GM21515 (cell line): ENCODE measurements around the gene DSC2.
"Not testable (repeated sequence)": the region's sequence is repeated elsewhere in the genome, so short reads cannot be mapped to it uniquely, and the experiment has no call there.

Experiments used
- ATAC-seq: cut with Tn5 transposase; IDR thresholded peaks from one replicate; pipeline ENCODE4 v1.9.1; 2021; ENCODE audit not compliant: unreplicated experiment

DSC2 gene

DNA sequence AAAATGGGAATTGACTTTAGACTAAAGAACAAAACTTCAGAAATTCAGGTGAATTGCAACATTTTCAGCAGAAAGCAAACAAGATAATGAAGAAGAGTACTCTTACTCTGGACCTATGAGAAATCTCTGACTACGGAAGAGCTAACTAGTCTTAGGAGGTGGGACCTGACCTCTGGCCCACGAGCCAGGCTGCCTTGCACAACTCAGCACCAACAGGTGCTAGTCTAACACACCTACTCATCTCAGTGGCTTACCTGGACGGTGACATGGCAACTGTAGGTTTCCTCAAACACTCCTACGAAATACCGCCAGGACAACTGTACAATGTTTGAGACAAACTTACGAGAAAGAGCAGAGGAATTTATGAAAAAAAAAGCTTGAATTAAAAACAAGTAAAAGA lies 56.6 kb downstream of the DSC2 start:
- no peak for ATAC-seq

DNA sequence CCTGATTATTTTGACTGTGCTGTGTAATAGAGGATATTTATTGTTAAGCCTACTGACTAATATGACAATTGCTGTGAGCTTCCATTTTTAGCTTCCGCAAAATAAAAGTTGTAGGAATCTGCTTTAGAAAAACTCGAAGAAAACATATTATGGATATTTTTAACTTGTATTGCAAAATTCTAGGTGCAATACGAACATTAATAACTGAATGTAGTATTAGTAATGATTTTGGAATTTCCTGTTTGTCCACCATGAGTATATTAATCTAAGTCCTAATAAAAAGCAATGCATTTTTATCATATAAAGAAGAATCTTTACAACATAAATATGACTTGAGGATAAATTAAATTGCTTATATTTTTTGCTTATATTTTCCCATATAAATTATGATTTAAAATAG lies 57.3 kb downstream of the DSC2 start:
- ATAC-seq: no peak

DNA sequence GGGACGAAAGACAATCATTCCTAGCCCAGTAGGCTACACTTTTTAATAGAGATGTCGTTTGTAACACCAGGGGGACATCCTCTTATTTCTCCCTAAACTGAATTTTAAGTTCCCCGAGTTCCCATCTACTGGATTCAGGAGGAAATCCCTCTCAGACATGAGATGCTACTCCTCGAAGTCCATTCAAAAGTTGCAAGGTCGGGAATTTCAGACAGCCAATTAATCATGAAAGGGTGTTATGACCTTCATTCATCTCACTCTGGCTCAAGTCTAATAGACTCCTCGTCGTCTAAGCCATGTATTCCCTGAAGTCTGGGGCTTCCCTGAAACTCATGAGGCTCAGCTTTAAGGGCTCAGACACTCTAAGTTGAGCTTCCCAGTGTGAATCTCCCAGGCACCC lies 58.5 kb downstream of the DSC2 start:
- ATAC-seq: no peak

DNA sequence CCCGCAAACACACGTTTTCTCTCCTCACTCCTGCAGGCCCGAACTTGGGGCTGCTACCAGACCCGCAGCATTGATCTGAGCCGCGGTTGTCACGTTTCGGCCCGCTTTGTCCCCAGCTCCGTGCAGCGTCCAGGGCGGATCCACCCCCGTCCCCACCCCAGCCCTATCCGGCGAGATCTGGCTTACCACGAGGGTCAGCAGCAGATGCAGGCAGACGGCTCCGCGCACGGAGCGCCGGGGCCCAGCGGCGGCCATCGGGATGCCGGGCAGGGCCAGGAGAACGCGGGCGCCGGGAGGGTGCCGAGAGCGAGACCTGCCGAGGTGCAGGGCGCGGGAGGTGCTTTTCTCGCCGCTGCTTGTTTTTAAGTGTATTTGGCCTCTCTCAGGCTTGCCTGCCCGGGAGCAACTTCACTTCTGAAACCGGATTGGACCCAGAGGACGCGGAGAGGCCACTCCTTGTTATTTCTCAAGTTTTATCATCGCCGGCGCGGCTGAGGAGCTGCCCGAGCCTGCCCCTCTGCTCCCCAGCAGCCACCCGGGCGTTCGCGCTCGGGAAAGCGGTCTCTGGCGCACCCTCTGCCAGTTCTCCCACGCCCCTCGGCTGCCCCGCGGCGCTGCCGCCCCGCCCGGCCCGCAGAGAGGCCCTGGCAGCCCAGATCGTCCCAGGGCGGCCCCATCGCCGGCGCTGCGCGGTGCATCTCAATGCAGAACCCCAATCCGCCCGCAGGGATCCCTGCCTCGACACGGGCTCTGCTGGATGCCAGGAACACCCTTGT lies 59.6 kb downstream of the DSC2 start, which contains the start of gene DSC3:
Gene DSC3, minus strand, starts transcription at position 337 of the 776 bp plus-strand sequence. Its CDS starts 82 bp downstream, at position 255.
- no peak for ATAC-seq

DNA sequence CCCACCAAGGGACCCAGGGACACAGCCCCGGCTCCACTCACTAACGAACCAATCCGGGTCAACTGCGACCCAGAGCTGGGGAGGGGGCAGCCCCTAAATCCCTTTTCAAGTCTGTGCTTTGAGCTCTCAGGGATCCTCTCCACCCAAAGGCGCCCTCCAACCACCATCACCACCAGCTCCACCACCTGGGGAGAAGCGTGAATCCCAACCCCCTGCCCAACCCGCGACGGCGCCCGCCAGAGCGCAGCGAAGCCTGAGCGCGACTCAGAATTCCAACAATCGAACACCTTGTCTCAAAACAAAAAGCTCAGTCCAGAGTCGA lies 60.2 kb downstream of the DSC2 start:
- no peak for ATAC-seq

DNA sequence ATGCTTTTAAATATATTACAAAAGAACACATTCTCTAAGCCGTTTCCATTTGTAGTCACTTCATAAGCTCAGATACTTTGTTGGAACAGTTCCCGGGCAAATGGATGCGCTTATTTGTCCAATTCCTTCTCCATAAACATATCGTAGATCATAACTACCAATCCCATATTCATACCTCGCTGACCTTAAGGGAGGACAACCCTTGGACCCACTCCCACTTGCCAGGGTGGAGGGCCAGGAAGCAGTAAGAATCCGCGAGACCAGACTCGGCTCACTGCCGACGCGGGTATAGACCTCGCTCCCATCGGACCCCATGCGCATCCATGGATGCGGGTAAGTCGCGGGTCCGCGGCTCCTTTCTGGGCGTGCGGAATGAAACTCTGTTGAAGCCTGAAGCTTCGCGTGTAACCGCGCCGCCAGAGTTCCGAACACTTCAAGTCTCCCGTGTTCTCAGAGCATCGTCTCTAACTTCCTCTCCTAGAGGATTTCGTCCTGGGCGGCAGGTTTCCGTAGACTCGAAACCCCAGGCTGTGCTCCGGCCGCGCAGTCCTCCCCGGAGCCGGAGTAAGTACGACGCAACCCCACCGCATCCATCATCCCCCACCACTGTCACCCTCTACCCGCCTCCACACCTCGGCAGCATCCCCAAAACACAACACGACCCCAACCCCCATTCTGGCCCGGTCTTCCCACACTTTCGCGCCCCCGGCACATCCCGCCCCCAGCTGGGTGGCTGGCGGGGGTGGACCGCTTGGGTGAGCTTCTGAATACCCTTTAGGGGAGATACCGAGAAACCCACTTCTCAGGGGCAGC lies 60.7 kb downstream of the DSC2 start:
- ATAC-seq: no peak

DNA sequence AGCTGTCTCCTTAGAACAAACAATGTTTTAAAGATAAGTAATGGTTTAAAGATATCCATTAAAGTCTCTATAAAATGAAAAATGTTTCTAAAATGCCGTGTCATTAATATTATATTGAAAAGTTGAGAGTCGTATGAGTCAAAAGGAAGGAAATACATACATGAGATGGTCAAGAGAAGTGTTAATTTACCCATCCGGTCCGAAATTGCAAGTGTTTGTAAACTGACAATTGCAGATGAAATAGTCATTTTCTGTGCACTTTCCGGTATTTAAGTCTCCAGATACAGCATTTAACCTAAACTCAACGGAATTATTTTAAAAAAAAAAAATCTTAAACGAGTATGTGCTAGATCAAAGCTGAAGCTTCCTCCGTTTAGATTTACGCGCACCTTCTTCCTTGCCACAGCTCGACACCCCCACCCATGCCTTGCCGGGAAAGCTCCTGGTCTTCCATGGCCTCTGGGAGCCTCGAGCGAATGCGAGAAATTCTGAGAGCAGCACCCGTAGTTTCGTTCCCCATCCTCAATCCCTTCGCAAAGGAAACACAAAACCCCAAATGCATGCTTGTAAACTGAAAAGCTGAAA lies 61.4 kb downstream of the DSC2 start:
- no peak for ATAC-seq

DNA sequence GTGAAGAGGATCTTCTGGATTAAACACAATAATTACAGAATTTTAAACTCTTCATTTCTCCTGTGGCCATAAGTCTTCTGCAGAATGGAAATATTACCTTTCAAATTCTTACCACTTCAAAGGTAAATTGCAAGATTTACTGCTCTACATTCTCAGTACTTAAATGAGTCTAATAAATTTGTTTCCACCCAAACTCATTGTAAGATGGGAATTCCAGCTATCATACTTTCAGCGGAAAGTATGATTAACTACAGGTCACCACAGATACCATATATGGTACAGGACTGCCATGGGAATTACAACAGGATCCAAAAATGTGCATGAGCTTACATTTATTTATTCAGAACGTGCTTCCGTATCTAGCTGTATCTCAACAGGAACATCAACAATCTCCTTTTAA lies 62.8 kb downstream of the DSC2 start:
- no peak for ATAC-seq

DNA sequence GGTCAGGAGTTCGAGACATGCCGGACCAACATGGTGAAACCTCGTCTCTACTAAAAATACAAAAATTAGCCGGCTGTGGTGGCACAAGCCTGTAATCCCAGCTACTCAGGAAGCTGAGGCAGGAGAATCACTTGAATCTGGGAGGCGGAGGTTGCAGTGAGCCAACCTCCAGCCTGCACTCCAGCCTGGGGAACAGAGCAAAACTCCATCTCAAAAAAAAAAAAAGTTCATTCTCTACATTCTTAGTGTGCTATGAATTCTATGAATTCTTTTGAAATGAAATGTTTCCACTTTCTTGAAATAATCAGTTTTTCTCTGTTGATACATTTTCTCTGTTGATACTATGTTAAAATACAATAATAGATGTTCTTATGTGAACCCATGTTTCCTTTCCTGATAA lies 64.5 kb downstream of the DSC2 start:
- not testable (repeated sequence) for ATAC-seq

DNA sequence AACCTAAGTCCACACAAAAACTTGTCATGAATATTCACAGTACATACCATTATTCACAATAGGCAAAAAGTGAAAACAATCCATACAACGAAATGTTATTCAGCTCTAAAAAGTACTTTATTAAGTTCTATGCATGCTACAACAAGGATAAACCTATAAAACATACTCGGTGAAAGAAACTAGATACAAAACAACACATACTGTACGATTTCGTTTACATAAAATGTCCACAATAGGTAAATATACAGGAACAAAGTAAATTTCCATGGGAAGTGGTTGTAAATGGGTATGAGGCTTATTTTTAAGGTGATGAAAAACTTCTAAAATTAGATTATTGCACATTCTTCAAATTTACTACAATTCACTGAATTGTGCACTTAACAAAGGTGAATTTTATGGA lies 67.7 kb downstream of the DSC2 start:
- ATAC-seq: no peak

DNA sequence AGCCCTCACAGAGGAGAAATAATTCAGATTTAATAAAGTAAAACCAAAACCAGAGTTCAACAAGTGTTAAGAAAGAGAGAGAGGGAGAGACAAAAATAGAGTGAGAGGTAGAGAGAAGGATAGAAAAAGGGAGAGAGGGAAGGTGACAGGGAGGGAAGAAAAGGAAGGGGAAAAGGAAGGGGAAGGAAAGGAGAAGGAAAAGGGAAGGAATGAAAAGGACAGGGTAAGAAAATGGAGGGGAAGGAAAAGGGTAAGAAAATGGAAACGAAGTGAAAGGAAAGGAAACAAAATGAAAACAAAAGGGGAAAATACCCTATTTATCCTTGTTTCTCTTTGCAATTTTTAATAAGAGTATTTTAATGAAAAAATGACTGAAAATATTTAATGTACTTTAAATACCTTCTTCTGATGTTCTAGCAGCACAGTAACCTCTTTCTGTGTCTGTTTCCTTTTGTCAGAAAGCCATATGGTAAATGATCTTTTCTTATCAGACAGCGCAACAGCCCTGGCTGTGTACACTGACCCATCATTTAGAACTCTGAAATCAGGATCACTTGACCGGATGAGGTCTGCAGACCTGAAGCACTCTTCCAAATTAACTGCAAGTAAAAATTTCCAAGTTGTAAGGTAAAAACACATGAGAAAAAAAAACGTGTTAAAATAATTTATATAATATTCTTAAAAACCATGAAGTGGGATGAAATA lies 71.5 kb downstream of the DSC2 start:
- ATAC-seq: no peak

DNA sequence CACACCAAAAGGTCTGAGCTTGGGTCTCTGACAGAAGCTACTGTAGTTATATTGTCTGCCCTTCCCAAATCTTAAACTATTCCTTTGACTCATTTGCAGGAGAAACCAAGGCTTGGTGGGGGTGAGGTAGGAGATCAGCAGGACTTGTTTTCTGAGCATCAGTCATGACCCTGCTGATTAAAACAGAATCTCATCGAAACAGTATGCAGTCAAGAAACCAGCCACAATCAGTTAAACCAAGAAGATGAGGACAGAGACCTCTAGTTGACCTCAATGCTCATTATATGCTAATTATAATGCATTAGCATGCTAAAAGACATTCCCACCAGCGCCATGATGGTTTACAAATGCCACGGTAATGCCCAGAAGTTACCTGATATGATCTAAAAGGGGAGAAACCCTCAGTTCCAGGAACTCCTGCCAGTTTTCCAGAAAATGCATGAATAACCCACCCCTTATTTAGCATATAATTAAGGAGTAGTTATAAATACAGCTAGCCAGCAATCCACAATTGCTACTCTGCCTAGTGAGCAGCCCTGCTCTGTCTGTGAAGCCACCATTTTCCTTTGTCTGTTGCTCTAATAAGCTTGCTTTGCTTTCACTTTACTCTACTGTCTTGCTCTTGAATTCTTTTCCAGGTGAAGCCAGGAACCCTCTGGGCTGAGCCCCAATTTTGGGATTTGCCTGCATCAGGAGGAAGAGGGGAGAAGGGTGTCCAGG lies 86.3 kb downstream of the DSC2 start:
- no peak for ATAC-seq

DNA sequence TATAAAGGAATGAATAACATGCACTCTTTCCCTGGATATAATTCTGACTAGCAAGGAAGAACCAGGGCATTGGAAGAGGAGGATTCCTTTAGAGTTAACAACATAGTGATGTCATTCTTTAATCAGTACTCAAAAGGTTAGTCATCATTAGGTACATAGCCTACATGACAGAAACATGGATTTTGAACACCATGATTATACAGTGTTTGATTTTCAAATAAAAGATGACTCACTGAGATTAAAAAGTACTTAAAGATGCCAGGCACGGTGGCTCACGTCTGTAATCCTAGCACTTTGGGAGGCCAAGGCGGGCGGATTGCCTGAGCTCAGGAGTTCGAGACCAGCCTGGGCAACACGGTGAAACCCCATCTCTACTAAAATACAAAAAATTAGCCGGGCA lies 90.8 kb downstream of the DSC2 start:
- ATAC-seq: not testable (repeated sequence)

DNA sequence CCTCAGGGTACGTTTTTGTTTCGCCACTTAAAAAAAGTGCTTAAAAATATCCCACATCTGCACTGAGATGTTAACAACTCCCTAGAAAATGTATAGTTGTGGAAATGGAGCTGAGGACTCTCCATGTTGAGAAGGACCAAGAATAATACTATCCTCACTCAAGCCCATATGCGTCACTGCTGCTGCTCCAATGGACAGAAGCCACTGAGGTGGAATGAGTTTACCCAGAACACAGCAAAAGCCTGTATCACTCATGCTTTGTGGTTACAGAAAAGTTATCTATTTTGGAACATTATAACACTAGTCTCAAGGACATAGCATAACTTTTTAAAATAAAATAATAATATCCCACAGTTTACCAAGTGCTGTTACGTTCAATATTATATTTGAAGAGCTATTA lies 91.6 kb downstream of the DSC2 start:
- no peak for ATAC-seq
